H1 (cell line): Measurements from ENCODE around the gene DPF1. TPM values are rescaled to one million over a fixed set of nuclear protein-coding genes. Genes with fewer than 3 reads are reported as not detected.

Source experiments
- CTCF ChIA-PET: fragments of 300-600 bp; sonication (Branson Sonifier 250); formaldehyde crosslinking; loops from one replicate; lab custom pipeline; 2021; ENCODE audit not compliant: partially characterized antibody; lab: Charles Lee
- POLR2A ChIA-PET: fragments of 300-600 bp; sonication (Branson Sonifier 250); formaldehyde crosslinking; loops from one replicate; lab custom pipeline; 2021; ENCODE audit warnings: inconsistent platforms; ENCODE audit not compliant: partially characterized antibody; lab: Charles Lee
- DNase-seq, 2 experiments: peaks; one replicate each; pipeline versions ENCODE4 v3.0.0 to v3.0.0-alpha.2; 2010 to 2022; ENCODE audit warnings: low spot score in 2 of 2, low read depth in 1 of 2, mixed read lengths in 1 of 2
- FAIRE-seq: peaks from 2 replicates; lab custom pipeline; 2011; peaks lifted over from hg19 to GRCh38; lab: Jason Lieb, UNC
- H2AFZ ChIP-seq: 2 replicates; pipeline ENCODE4 v1.8.1; 2012; ENCODE audit warnings: low read length, inconsistent platforms
- H2AK5ac ChIP-seq: 2 replicates; pipeline ENCODE4 v1.6.1; 2013; ENCODE audit warnings: low read depth, low read length
- H2BK120ac ChIP-seq: replicated peaks from 2 replicates; pipeline ENCODE3; 2013; ENCODE audit warnings: low read depth, low read length, inconsistent platforms
- H2BK12ac ChIP-seq: 2 replicates; pipeline ENCODE4 v1.6.1; 2013; ENCODE audit warnings: low read depth, low read length
- H2BK15ac ChIP-seq: 2 replicates; pipeline ENCODE4 v1.6.1; 2013; ENCODE audit warnings: low read length
- H2BK20ac ChIP-seq: 2 replicates; pipeline ENCODE4 v1.6.1; 2013; ENCODE audit warnings: low read length
- H2BK5ac ChIP-seq: 2 replicates; pipeline ENCODE4 v1.6.1; 2013; ENCODE audit warnings: low read depth, low read length
- H3K14ac ChIP-seq: 2 replicates; pipeline ENCODE4 v1.6.1; 2013; ENCODE audit warnings: inconsistent platforms; ENCODE audit not compliant: insufficient read length
- H3K18ac ChIP-seq: 2 replicates; pipeline ENCODE4 v1.6.1; 2013; ENCODE audit warnings: low read length; ENCODE audit errors: extremely low read depth
- H3K23ac ChIP-seq: 2 replicates; pipeline ENCODE4 v1.6.1; 2013; ENCODE audit warnings: inconsistent platforms; ENCODE audit not compliant: insufficient read length
- H3K23me2 ChIP-seq: 2 replicates; pipeline ENCODE4 v1.6.1; 2013; ENCODE audit warnings: low read depth, low read length
- H3K27ac ChIP-seq: 2 replicates; pipeline ENCODE4 v1.6.1; 2011; ENCODE audit warnings: low read depth, low read length, inconsistent platforms
- H3K27me3 ChIP-seq, 4 experiments: replicated peaks in 1 of 4; 1 replicate in 1 of 4; 2 replicates in 3 of 4; pipeline versions ENCODE4 v1.6.1 to v1.8.1; 2011 to 2013; ENCODE audit warnings: low read length in 3 of 4, mild to moderate bottlenecking in 3 of 4, inconsistent platforms in 2 of 4, mixed read lengths in 2 of 4, moderate library complexity in 1 of 4; ENCODE audit not compliant: control insufficient read depth in 3 of 4, insufficient read depth in 3 of 4; ENCODE audit errors: extremely low read depth in 1 of 4
- H3K36me3 ChIP-seq, 4 experiments: 2 replicates each; pipeline versions ENCODE4 v1.6.1 to v1.8.1; 2011 to 2013; ENCODE audit warnings: mild to moderate bottlenecking in 4 of 4, low read length in 3 of 4, moderate library complexity in 2 of 4, control low read depth in 1 of 4, inconsistent platforms in 1 of 4; ENCODE audit not compliant: insufficient read depth in 4 of 4, control insufficient read depth in 2 of 4
- H3K4ac ChIP-seq: replicated peaks from 2 replicates; pipeline ENCODE3; 2013; ENCODE audit warnings: low read length, low read depth, mixed read lengths, inconsistent platforms; ENCODE audit not compliant: insufficient read length
- H3K4me1 ChIP-seq, 4 experiments: replicated peaks in 1 of 4; 1 replicate in 1 of 4; 2 replicates in 3 of 4; pipeline versions ENCODE4 v1.6.1 to v1.8.1; 2011 to 2013; ENCODE audit warnings: low read length in 3 of 4, inconsistent platforms in 2 of 4, mixed read lengths in 1 of 4; ENCODE audit not compliant: insufficient read depth in 4 of 4, control insufficient read depth in 3 of 4
- H3K4me2 ChIP-seq, 2 experiments: 2 replicates each; pipeline versions ENCODE4 v1.6.1 to v1.8.1; 2011 to 2013; ENCODE audit warnings: low read depth in 2 of 2, low read length in 2 of 2, control low read depth in 1 of 2, inconsistent platforms in 1 of 2, mild to moderate bottlenecking in 1 of 2; ENCODE audit not compliant: insufficient read depth in 1 of 2
- H3K4me3 ChIP-seq, 4 experiments: fragments of 200-600, 300-600 bp in 1 of 4; sonication (generic), shearing (Covaris generic), sonication (Bioruptor Twin) in 1 of 4; 2 replicates each; pipeline versions ENCODE4 v1.5.1 to v1.8.1; 2011 to 2016; ENCODE audit warnings: low read length in 4 of 4, low read depth in 3 of 4, control low read depth in 2 of 4, inconsistent platforms in 2 of 4, mild to moderate bottlenecking in 2 of 4, mixed read lengths in 1 of 4, moderate library complexity in 1 of 4; ENCODE audit not compliant: insufficient read depth in 2 of 4; ENCODE audit errors: extremely low read depth in 1 of 4
- H3K56ac ChIP-seq: replicated peaks from 2 replicates; pipeline ENCODE3; 2013; ENCODE audit warnings: low read depth, mild to moderate bottlenecking, mixed read lengths, low read length, inconsistent platforms; ENCODE audit not compliant: insufficient read length
- H3K79me1 ChIP-seq: 2 replicates; pipeline ENCODE4 v1.6.1; 2013; ENCODE audit warnings: low read depth, low read length, control low read depth
- H3K79me2 ChIP-seq, 2 experiments: 2 replicates each; pipeline versions ENCODE4 v1.6.1 to v1.8.1; 2012 to 2013; ENCODE audit warnings: low read length in 2 of 2, mild to moderate bottlenecking in 2 of 2, inconsistent platforms in 1 of 2; ENCODE audit not compliant: insufficient read depth in 2 of 2, control insufficient read depth in 1 of 2
- H3K9ac ChIP-seq, 4 experiments: replicated peaks in 1 of 4; 1 replicate in 1 of 4; 2 replicates in 3 of 4; pipeline versions ENCODE4 v1.6.1 to v1.8.1; 2011 to 2013; ENCODE audit warnings: low read depth in 3 of 4, low read length in 3 of 4, control low read depth in 2 of 4, mild to moderate bottlenecking in 2 of 4, moderate library complexity in 2 of 4, inconsistent platforms in 1 of 4; ENCODE audit errors: extremely low read depth in 1 of 4
- H3K9me3 ChIP-seq, 2 experiments: 2 replicates each; pipeline versions ENCODE4 v1.6.1 to v1.8.1; 2012 to 2013; ENCODE audit warnings: mild to moderate bottlenecking in 2 of 2, moderate library complexity in 2 of 2, control low read depth in 1 of 2, inconsistent platforms in 1 of 2, low read depth in 1 of 2, low read length in 1 of 2, mixed read lengths in 1 of 2; ENCODE audit not compliant: insufficient read depth in 2 of 2
- H4K20me1 ChIP-seq, 2 experiments: replicated peaks in 1 of 2; 2 replicates each; pipeline versions ENCODE3 to v1.8.1; 2011 to 2013; ENCODE audit warnings: inconsistent platforms in 2 of 2, low read length in 2 of 2, mild to moderate bottlenecking in 1 of 2; ENCODE audit not compliant: insufficient read depth in 2 of 2, control insufficient read depth in 1 of 2
- H4K5ac ChIP-seq: 2 replicates; pipeline ENCODE4 v1.6.1; 2013; ENCODE audit warnings: low read length, low read depth, mixed read lengths, inconsistent platforms; ENCODE audit not compliant: insufficient read length
- H4K8ac ChIP-seq: 2 replicates; pipeline ENCODE4 v1.8.0; 2013; ENCODE audit warnings: mild to moderate bottlenecking, moderate library complexity, low read length, inconsistent platforms; ENCODE audit not compliant: insufficient read depth; ENCODE audit errors: extremely low read depth
- H4K91ac ChIP-seq: replicated peaks from 2 replicates; pipeline ENCODE3; 2013; ENCODE audit warnings: low read length, mixed read lengths, inconsistent platforms; ENCODE audit not compliant: insufficient read length
- ASH2L ChIP-seq: fragments of 200-600, 300-600 bp; sonication (generic); IDR thresholded peaks from one replicate; pipeline ENCODE4 v1.7.1; 2017; ENCODE audit warnings: low read length
- BCL11A ChIP-seq, 2 experiments: IDR thresholded peaks; one replicate each; pipeline ENCODE4 v1.6.1; 2011; ENCODE audit warnings: low read depth in 2 of 2, low read length in 2 of 2, mild to moderate bottlenecking in 2 of 2
- CHD1 ChIP-seq: IDR thresholded peaks from 2 replicates; pipeline ENCODE4 v1.6.1; 2012; ENCODE audit warnings: low read depth, low read length, improper control_type of control experiment
- EGR1 ChIP-seq: IDR thresholded peaks from 2 replicates; pipeline ENCODE4 v1.6.1; 2011; ENCODE audit warnings: low read depth, low read length, borderline replicate concordance
- KDM1A ChIP-seq: fragments of 200-600, 300-600 bp; sonication (generic); IDR thresholded peaks from 2 replicates; pipeline ENCODE4 v1.7.1; 2016; ENCODE audit warnings: mild to moderate bottlenecking, low read length, borderline replicate concordance
- NRF1 ChIP-seq: IDR thresholded peaks from 2 replicates; pipeline ENCODE4 v1.6.1; 2011; ENCODE audit warnings: mild to moderate bottlenecking, low read depth, low read length, improper control_type of control experiment
- SIRT6 ChIP-seq: IDR thresholded peaks from one replicate; pipeline ENCODE4 v1.7.1; 2012; ENCODE audit warnings: low read length, inconsistent platforms
- SP2 ChIP-seq: IDR thresholded peaks from 2 replicates; pipeline ENCODE4 v1.6.1; 2012; ENCODE audit warnings: mild to moderate bottlenecking, low read length, inconsistent platforms
- TCF12 ChIP-seq: IDR thresholded peaks from 2 replicates; pipeline ENCODE4 v1.6.1; 2011; ENCODE audit warnings: low read depth, mild to moderate bottlenecking, low read length
- WGBS, 2 experiments: shearing (Covaris generic) in 1 of 2; methylation state at CpG; one replicate each; pipeline versions ENCODE4 v1.1.6 to v1.1.7; 2013 to 2015; ENCODE audit warnings: low lambda C conversion rate in 2 of 2, mixed read lengths in 2 of 2, inconsistent platforms in 1 of 2, low coverage in 1 of 2, missing lambda C conversion rate in 1 of 2; ENCODE audit not compliant: insufficient replicate concordance in 2 of 2, insufficient coverage in 1 of 2, insufficient read length in 1 of 2; ENCODE audit errors: extremely low coverage in 1 of 2, missing lambda C conversion rate in 1 of 2; 5-methylcytosine and 5-hydroxymethylcytosine counted together
- polyA plus RNA-seq, 7 experiments: library from polyadenylated mRNA; depleted of rRNA in 3 of 7; stranded (reverse) in 5 of 7; unstranded in 2 of 7; fragments of >200 nt in 5 of 7; fragments of 200-250 nt in 2 of 7; gene quantifications; 1 replicate in 5 of 7; 2 replicates in 1 of 7; 4 replicates in 1 of 7; pipeline versions ENCODE4 v1.2.1 to v1.2.3, GENCODE V29; 2011 to 2013; ENCODE audit warnings: missing spikeins in 2 of 7, mixed read lengths in 2 of 7
- total RNA-seq: library from RNA; stranded (reverse); fragmentation: NEBNext Ultra II Directional; extraction: Animal tissue kit (Norgen Biotek cat#: 25700); gene quantifications from 2 replicates; pipeline ENCODE4 v1.2.1, GENCODE V29; 2021

DPF1 gene
- total and polyA plus RNA-seq, 2 of the 8 experiments (the other 6 are each of a cell fraction or from before 2014, with no cell fraction given), result 12.9 to 15.6 TPM

GRCh38 chr19:38229585-38230073 is 5.6 kb upstream of the DPF1 start:
- Histone ChIP-seq H2BK20ac (0 out of 2 replicates have a peak overlapping the region, but pooled peaks have one; percentile 34), H2AFZ (no peak overlapping the region), H2BK15ac (no peak overlapping the region), H3K36me3 (no peaks in the 10 kb centered on the region), H2BK12ac (no peak overlapping the region), H4K5ac (no peak overlapping the region), H4K8ac (no peak overlapping the region), H4K91ac (no peak overlapping the region), H3K56ac (no peak overlapping the region), H3K4me2 (peak overlapping the region; percentile 56 to 78), H3K79me2 (no peaks in the 10 kb centered on the region), H3K23me2 (peaks cover 9% of the 10 kb centered on the region; the same call in 1 of the 2 replicates), H3K23ac (no peak overlapping the region), H3K27me3 (peaks cover 0 to 10% (median 5%) of the 10 kb centered on the region in 4 experiments; a peak in 3 of 7 replicates), H3K4me3 (peak overlapping the region; percentile 5 to 86 (median 40); a peak in 5 of 8 replicates), H2BK120ac (no peak overlapping the region), H3K27ac (no peak overlapping the region), H3K9me3 (no peaks in the 10 kb centered on the region), H3K4me1 (peaks cover 6 to 19% (median 13%) of the 10 kb centered on the region in 4 experiments), H3K14ac (no peak overlapping the region), H3K4ac (no peak overlapping the region), H3K18ac (no peak overlapping the region), H2BK5ac (no peak overlapping the region), H3K9ac (no peak overlapping the region), H4K20me1 (no peaks in the 10 kb centered on the region), H3K79me1 (no peaks in the 10 kb centered on the region), H2AK5ac (no peak overlapping the region)
- DNase-seq, result peak in 1 of 2 experiments; percentile 85
- no peak for FAIRE-seq
- CTCF ChIA-PET, result interaction anchor here (1.3 to 6.5 kb wide), 7 partner anchors 15 to 155 kb away, joined by 3 to 41 read pairs (median 6); partner anchors contain the start of gene CATSPERG
- POLR2A ChIA-PET, result interaction anchor here (0.9 kb wide), 1 partner anchor 20 kb away, joined by 3 read pairs; no protein-coding TSS in a partner anchor
- 3% methylated on average over 29 of the region's 54 CpGs; no CpG with 5 or more reads in 1 of the 2 experiments for WGBS, 2 experiments
- TF ChIP-seq NRF1 (no peak), CHD1 (no peak), BCL11A (IDR thresholded peaks at IDR 0.05; ENCODE audit: low read depth in 2 of 2, low read length in 2 of 2) (no peak), ASH2L (no peak), SIRT6 (no peak), SP2 (no peak), KDM1A (peak; percentile 94), EGR1 (no peak), TCF12 (no peak)
